PC-9 (cell line): ENCODE measurements around the gene WDFY3. TPM values are rescaled to one million over a fixed set of nuclear protein-coding genes. Genes with fewer than 3 reads are reported as not detected.

Source experiments
- BruUV-seq: library from RNA; stranded (reverse); fragments of 400-500 nt; replicated peaks from 2 replicates; lab custom pipeline; 2021; lab: Mats Ljungman, UMichigan
- CTCF ChIA-PET: fragments of 300-600 bp; sonication (Branson Sonifier 250); formaldehyde crosslinking; loops from one replicate; lab custom pipeline; 2022; ENCODE audit warnings: antibody characterized with exemption; lab: Charles Lee
- POLR2A ChIA-PET: fragments of 300-600 bp; sonication (Branson Sonifier 250); formaldehyde crosslinking; loops from one replicate; lab custom pipeline; 2022; ENCODE audit warnings: antibody characterized with exemption; ENCODE audit not compliant: unreplicated experiment; lab: Charles Lee
- DNase-seq, 2 experiments: peaks; one replicate each; pipeline versions ENCODE4 v3.0.0 to v3.0.0-alpha.2; 2015 to 2022; ENCODE audit warnings: mixed read lengths in 1 of 2
- H2AFZ ChIP-seq: fragments of 200-600 bp; sonication (generic); 2 replicates; pipeline ENCODE4 v1.8.1; 2017; ENCODE audit warnings: antibody characterized with exemption
- H3F3A ChIP-seq: fragments of 200-600 bp; sonication (generic); 2 replicates; pipeline ENCODE4 v1.8.1; 2017; ENCODE audit warnings: antibody characterized with exemption, mild to moderate bottlenecking, low read depth; ENCODE audit not compliant: insufficient read depth
- H3K27ac ChIP-seq: fragments of 200-600 bp; sonication (generic); 2 replicates; pipeline ENCODE4 v1.6.1; 2016; ENCODE audit warnings: mixed run types
- H3K27me3 ChIP-seq: fragments of 200-600 bp; sonication (generic); 2 replicates; pipeline ENCODE4 v1.6.1; 2016; ENCODE audit warnings: low read depth, mixed run types; ENCODE audit not compliant: insufficient read depth
- H3K36me3 ChIP-seq: fragments of 200-600 bp; sonication (generic); 2 replicates; pipeline ENCODE4 v1.6.1; 2016; ENCODE audit warnings: low read depth, mixed run types
- H3K4me1 ChIP-seq: fragments of 200-600 bp; sonication (generic); replicated peaks from 2 replicates; pipeline ENCODE4 v1.6.1; 2016; ENCODE audit warnings: mixed run types; ENCODE audit not compliant: insufficient read depth
- H3K4me2 ChIP-seq: fragments of 200-600 bp; sonication (generic); 2 replicates; pipeline ENCODE4 v1.6.1; 2017; ENCODE audit warnings: mixed run types
- H3K4me3 ChIP-seq: fragments of 200-600 bp; sonication (generic); 2 replicates; pipeline ENCODE4 v1.6.1; 2016; ENCODE audit warnings: mixed run types
- H3K79me2 ChIP-seq: fragments of 200-600 bp; sonication (generic); 2 replicates; pipeline ENCODE4 v1.6.1; 2017; ENCODE audit warnings: low read depth, mixed run types
- H3K9me2 ChIP-seq: fragments of 200-600 bp; sonication (generic); 2 replicates; pipeline ENCODE4 v1.8.1; 2017; ENCODE audit warnings: mild to moderate bottlenecking; ENCODE audit not compliant: insufficient read depth
- H3K9me3 ChIP-seq: fragments of 200-600 bp; sonication (generic); 2 replicates; pipeline ENCODE4 v1.8.1; 2016; ENCODE audit warnings: low read depth; ENCODE audit not compliant: insufficient read depth
- H4K20me1 ChIP-seq: fragments of 200-600 bp; sonication (generic); 2 replicates; pipeline ENCODE4 v1.8.1; 2017; ENCODE audit not compliant: insufficient read depth
- EZH2 ChIP-seq: fragments of 200-600 bp; sonication (generic); IDR thresholded peaks from 2 replicates; pipeline ENCODE4 v1.8.0; 2017; ENCODE audit warnings: antibody characterized with exemption, low read depth
- intact Hi-C: fragments of 100-400 bp; cut with micrococcal nuclease; formaldehyde crosslinking; loops from one replicate; pipeline ENCODE4 v1.10.0; 2022; ENCODE audit not compliant: unreplicated experiment
- total RNA-seq: library from RNA; stranded (reverse); gene quantifications from 2 replicates; pipeline ENCODE4 v1.2.3, GENCODE V29; 2021
- TF ChIP-seq, protein P1 (sequence below): fragments of 200-600 bp; sonication (generic); conservative IDR thresholded peaks from 2 replicates; pipeline ENCODE4 v1.6.1; 2017; ENCODE audit warnings: mixed run types, antibody characterized with exemption, mild to moderate bottlenecking, moderate library complexity

Gene WDFY3
- total RNA-seq, 1 experiment from 2014 or later: 35.4 TPM

- intact Hi-C loops: no loop called here
- no peaks in the 10 kb centered on the region for H4K20me1 ChIP-seq
- no peak overlapping the region for H3K4me2 ChIP-seq
- no peak overlapping the region for H2AFZ ChIP-seq
- peaks cover 11% of the 10 kb centered on the region for H3K4me1 ChIP-seq
- H3K27ac ChIP-seq: no peak overlapping the region
- POLR2A ChIA-PET: no interaction called here
- H3K27me3 ChIP-seq: no peaks in the 10 kb centered on the region
- H3K9me3 ChIP-seq: no peaks in the 10 kb centered on the region
- no peaks in the 10 kb centered on the region for H3K9me2 ChIP-seq
- CTCF ChIA-PET: no interaction called here
- TF ChIP-seq, protein P1, sequence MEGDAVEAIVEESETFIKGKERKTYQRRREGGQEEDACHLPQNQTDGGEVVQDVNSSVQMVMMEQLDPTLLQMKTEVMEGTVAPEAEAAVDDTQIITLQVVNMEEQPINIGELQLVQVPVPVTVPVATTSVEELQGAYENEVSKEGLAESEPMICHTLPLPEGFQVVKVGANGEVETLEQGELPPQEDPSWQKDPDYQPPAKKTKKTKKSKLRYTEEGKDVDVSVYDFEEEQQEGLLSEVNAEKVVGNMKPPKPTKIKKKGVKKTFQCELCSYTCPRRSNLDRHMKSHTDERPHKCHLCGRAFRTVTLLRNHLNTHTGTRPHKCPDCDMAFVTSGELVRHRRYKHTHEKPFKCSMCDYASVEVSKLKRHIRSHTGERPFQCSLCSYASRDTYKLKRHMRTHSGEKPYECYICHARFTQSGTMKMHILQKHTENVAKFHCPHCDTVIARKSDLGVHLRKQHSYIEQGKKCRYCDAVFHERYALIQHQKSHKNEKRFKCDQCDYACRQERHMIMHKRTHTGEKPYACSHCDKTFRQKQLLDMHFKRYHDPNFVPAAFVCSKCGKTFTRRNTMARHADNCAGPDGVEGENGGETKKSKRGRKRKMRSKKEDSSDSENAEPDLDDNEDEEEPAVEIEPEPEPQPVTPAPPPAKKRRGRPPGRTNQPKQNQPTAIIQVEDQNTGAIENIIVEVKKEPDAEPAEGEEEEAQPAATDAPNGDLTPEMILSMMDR: no peak
- TF ChIP-seq EZH2: no peak
- no peaks in the 10 kb centered on the region for H3F3A ChIP-seq
- BruUV-seq: no TSS peak
- H3K4me3 ChIP-seq: no peak overlapping the region
- DNase-seq: peak; percentile 11 to 66
- H3K79me2 ChIP-seq: no peaks in the 10 kb centered on the region
- no peaks in the 10 kb centered on the region; the same call in 1 of the 2 replicates for H3K36me3 ChIP-seq
Measured at GRCh38 chr4:84681486-84682274, 284.8 kb downstream of the WDFY3 start.

GRCh38 chr4:84680956-84681355 is 285.5 kb downstream of the WDFY3 start:
- H3K4me2 ChIP-seq: no peak overlapping the region
- no peaks in the 10 kb centered on the region for H4K20me1 ChIP-seq
- TF ChIP-seq, protein P1: no peak
- TF ChIP-seq EZH2: no peak
- CTCF ChIA-PET: no interaction called here
- peaks cover 11% of the 10 kb centered on the region for H3K4me1 ChIP-seq
- no peaks in the 10 kb centered on the region for H3K27me3 ChIP-seq
- H3F3A ChIP-seq: no peaks in the 10 kb centered on the region
- H3K36me3 ChIP-seq: no peaks in the 10 kb centered on the region; the same call in 1 of the 2 replicates
- H3K9me3 ChIP-seq: no peaks in the 10 kb centered on the region
- H3K9me2 ChIP-seq: no peaks in the 10 kb centered on the region
- no peak overlapping the region for H2AFZ ChIP-seq
- intact Hi-C loops: no loop called here
- no peak overlapping the region for H3K4me3 ChIP-seq
- no peaks in the 10 kb centered on the region for H3K79me2 ChIP-seq
- no peak overlapping the region for H3K27ac ChIP-seq
- no TSS peak for BruUV-seq
- DNase-seq: no peak
- POLR2A ChIA-PET: no interaction called here

- Histone ChIP-seq H3K4me3 (no peak overlapping the region), H3K9me2 (no peaks in the 10 kb centered on the region), H3F3A (peaks cover under 1% of the 10 kb centered on the region; the same call in 1 of the 2 replicates), H2AFZ (no peak overlapping the region), H3K36me3 (no peaks in the 10 kb centered on the region; the same call in 1 of the 2 replicates), H3K27me3 (no peaks in the 10 kb centered on the region), H3K79me2 (no peaks in the 10 kb centered on the region), H4K20me1 (no peaks in the 10 kb centered on the region), H3K9me3 (no peaks in the 10 kb centered on the region), H3K27ac (no peak overlapping the region), H3K4me2 (no peak overlapping the region), H3K4me1 (peaks cover 11% of the 10 kb centered on the region)
- intact Hi-C loops: no loop called here
- no peak for DNase-seq
- ChIA-PET POLR2A (no interaction called here), CTCF (no interaction called here)
- no peak for TF ChIP-seq EZH2
- TF ChIP-seq, protein P1: no peak
- no TSS peak for BruUV-seq
Measured at GRCh38 chr4:84678976-84679744, 287.3 kb downstream of the WDFY3 start.
